Caco-2 (cell line): ENCODE results near the gene CAPN2. TPM values are rescaled to one million over a fixed set of nuclear protein-coding genes. Genes with fewer than 3 reads are reported as not detected.

Experiments used
- BruUV-seq: library from RNA; stranded (reverse); fragments of 400-500 nt; replicated peaks from 2 replicates; lab custom pipeline; 2021; lab: Mats Ljungman, UMichigan
- CTCF ChIA-PET: fragments of 300-600 bp; sonication (Branson Sonifier 250); formaldehyde crosslinking; loops from one replicate; lab custom pipeline; 2022; ENCODE audit warnings: antibody characterized with exemption; lab: Charles Lee
- POLR2A ChIA-PET: fragments of 300-600 bp; sonication (Branson Sonifier 250); formaldehyde crosslinking; loops from one replicate; lab custom pipeline; 2022; ENCODE audit warnings: antibody characterized with exemption; lab: Charles Lee
- DNase-seq, 2 experiments: peaks; one replicate each; pipeline versions ENCODE4 v3.0.0 to v3.0.0-alpha.2; 2020 to 2022
- H3K27me3 ChIP-seq: replicated peaks from 2 replicates; pipeline ENCODE4 v1.6.0; 2011; ENCODE audit warnings: low read length; ENCODE audit not compliant: control insufficient read depth, insufficient read depth
- H3K36me3 ChIP-seq: 2 replicates; pipeline ENCODE4 v1.5.1; 2011; ENCODE audit warnings: low read length; ENCODE audit not compliant: control insufficient read depth, insufficient read depth
- H3K4me1 ChIP-seq: fragments of 250-450 bp; sonication (Bioruptor Pico); 2 replicates; pipeline ENCODE4 v1.5.1; 2020; ENCODE audit warnings: mild to moderate bottlenecking
- H3K4me3 ChIP-seq: 2 replicates; pipeline ENCODE4 v1.5.1; 2011; ENCODE audit warnings: low read depth, mild to moderate bottlenecking, control low read depth, low read length
- H3K9me3 ChIP-seq: fragments of 250-450 bp; sonication (Bioruptor Pico); 2 replicates; pipeline ENCODE4 v1.5.1; 2020; ENCODE audit warnings: mild to moderate bottlenecking, moderate library complexity
- H3K27ac Mint-ChIP-seq: one replicate; pipeline ENCODE4 v1.8.0; 2022; ENCODE audit warnings: mixed read lengths; ENCODE audit not compliant: unreplicated experiment
- H3K27me3 Mint-ChIP-seq: one replicate; pipeline ENCODE4 v1.8.0; 2022; ENCODE audit warnings: mixed read lengths; ENCODE audit not compliant: insufficient read depth, unreplicated experiment
- H3K36me3 Mint-ChIP-seq: one replicate; pipeline ENCODE4 v1.8.0; 2022; ENCODE audit warnings: mild to moderate bottlenecking, mixed read lengths; ENCODE audit not compliant: insufficient read depth, unreplicated experiment
- H3K4me1 Mint-ChIP-seq: one replicate; pipeline ENCODE4 v1.8.0; 2022; ENCODE audit warnings: low read depth, mixed read lengths; ENCODE audit not compliant: unreplicated experiment
- H3K4me3 Mint-ChIP-seq: one replicate; pipeline ENCODE4 v1.8.0; 2022; ENCODE audit warnings: mild to moderate bottlenecking, moderate library complexity, mixed read lengths; ENCODE audit not compliant: unreplicated experiment
- H3K9me3 Mint-ChIP-seq: one replicate; pipeline ENCODE4 v1.8.0; 2022; ENCODE audit warnings: mixed read lengths; ENCODE audit not compliant: unreplicated experiment
- CTCF ChIP-seq, 2 experiments: fragments of 200-600 bp in 1 of 2; IDR thresholded peaks; 1 replicate in 1 of 2; 2 replicates in 1 of 2; pipeline versions ENCODE4 v1.5.1 to v1.8.0; 2011 to 2022; ENCODE audit warnings: antibody characterized with exemption in 1 of 2, control low read depth in 1 of 2, inconsistent platforms in 1 of 2, low read depth in 1 of 2, low read length in 1 of 2, mild to moderate bottlenecking in 1 of 2, moderate library complexity in 1 of 2; ENCODE audit not compliant: insufficient read depth in 1 of 2, severe bottlenecking in 1 of 2, unreplicated experiment in 1 of 2
- intact Hi-C: fragments of 100-400 bp; cut with micrococcal nuclease; formaldehyde crosslinking; loops from one replicate; pipeline ENCODE4 v1.10.0; 2022; ENCODE audit not compliant: unreplicated experiment
- total RNA-seq: library from RNA; stranded (reverse); gene quantifications from 2 replicates; pipeline ENCODE4 v1.2.3, GENCODE V29; 2022

Gene CAPN2
- total RNA-seq, 1 experiment from 2014 or later, result 157 TPM

GRCh38 chr1:223669003-223669795 lies 43.1 kb upstream of the CAPN2 start:
- ChIA-PET POLR2A (no interaction called here), CTCF (no interaction called here)
- Histone ChIP-seq H3K4me3 (no peak overlapping the region), H3K9me3 (peaks cover 14% of the 10 kb centered on the region), H3K36me3 (no peaks in the 10 kb centered on the region), H3K27me3 (no peaks in the 10 kb centered on the region), H3K4me1 (peaks cover 20% of the 10 kb centered on the region; the same call in 1 of the 2 replicates)
- no peak for DNase-seq
- Mint-ChIP-seq H3K4me3 (no peak overlapping the region), H3K9me3 (peaks cover 30% of the 10 kb centered on the region), H3K4me1 (peaks cover 11% of the 10 kb centered on the region), H3K27ac (no peak overlapping the region), H3K27me3 (no peaks in the 10 kb centered on the region), H3K36me3 (no peaks in the 10 kb centered on the region)
- intact Hi-C loops, result no loop called here
- BruUV-seq, result no TSS peak
- no peak for TF ChIP-seq CTCF (IDR thresholded peaks at IDR 0.05; ENCODE audit: insufficient read depth in 1 of 2, low read depth in 1 of 2, low read length in 1 of 2, severe bottlenecking in 1 of 2, unreplicated experiment in 1 of 2)

- CTCF ChIA-PET, result interaction anchor here (0.5 to 0.7 kb wide), 2 partner anchors 21 to 537 kb away, joined by 3 to 4 read pairs; no protein-coding TSS in a partner anchor
- BruUV-seq, result no TSS peak
- no peak overlapping the region for H3K4me3 Mint-ChIP-seq
These were observed 41.7 kb upstream of the CAPN2 start for GRCh38 chr1:223670458-223671159.

More at GRCh38 chr1:223670458-223671159, 41.7 kb upstream of the CAPN2 start:
- no peaks in the 10 kb centered on the region for H3K36me3 Mint-ChIP-seq
- no peak overlapping the region for H3K4me3 ChIP-seq
- H3K27me3 ChIP-seq, result no peaks in the 10 kb centered on the region
- no peaks in the 10 kb centered on the region for H3K27me3 Mint-ChIP-seq
- intact Hi-C loops, result no loop called here
- peak; percentile 24 to 37 for TF ChIP-seq CTCF (IDR thresholded peaks at IDR 0.05; ENCODE audit: insufficient read depth in 1 of 2, low read depth in 1 of 2, low read length in 1 of 2, severe bottlenecking in 1 of 2, unreplicated experiment in 1 of 2)
- peaks cover 24% of the 10 kb centered on the region for H3K9me3 ChIP-seq
- H3K27ac Mint-ChIP-seq, result no peak overlapping the region
- DNase-seq, result peak; percentile 36 to 39
- H3K36me3 ChIP-seq, result no peaks in the 10 kb centered on the region
- peaks cover 15% of the 10 kb centered on the region; the same call in 1 of the 2 replicates for H3K4me1 ChIP-seq
- H3K9me3 Mint-ChIP-seq, result peaks cover 43% of the 10 kb centered on the region
- H3K4me1 Mint-ChIP-seq, result peaks cover 11% of the 10 kb centered on the region
- POLR2A ChIA-PET, result no interaction called here
